ENCODE data around the gene CLEC3B.
"Not testable (repeated sequence)": the region's sequence is repeated elsewhere in the genome, so short reads cannot be mapped to it uniquely, and the experiment has no call there.

Gene CLEC3B

DNA sequence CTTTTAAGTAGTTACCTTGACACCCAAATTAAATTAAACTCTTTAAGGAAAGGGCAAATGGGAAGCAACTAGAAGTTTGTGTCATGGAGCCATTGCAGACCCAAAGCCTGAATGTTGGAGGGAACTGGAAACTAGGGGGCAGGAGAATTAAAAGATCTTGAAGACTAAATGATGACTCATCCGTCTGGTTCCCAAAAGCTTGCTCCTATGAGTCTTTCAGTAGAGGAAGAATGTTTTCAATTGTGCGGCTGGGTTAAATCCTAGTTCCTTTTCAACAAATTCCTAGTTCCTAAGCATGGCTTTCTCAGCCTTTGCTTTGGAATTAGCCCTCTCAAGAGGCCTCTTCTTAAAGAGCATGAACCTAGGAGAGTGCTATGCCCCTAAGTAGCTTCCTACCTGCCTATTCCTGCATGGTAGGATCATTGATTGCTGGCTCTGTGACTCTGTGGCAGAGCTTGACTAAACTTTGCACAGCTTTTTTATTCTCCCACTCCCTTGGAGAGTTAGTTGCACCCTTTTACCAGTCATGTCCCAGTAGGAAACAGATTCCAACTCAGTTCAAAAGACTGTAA lies 17.7 kb downstream of the CLEC3B start:
- no peak overlapping the region for H3K4me3 ChIP-seq (ENCODE audit: low read depth, low read length)
- TF ChIP-seq, protein P1, sequence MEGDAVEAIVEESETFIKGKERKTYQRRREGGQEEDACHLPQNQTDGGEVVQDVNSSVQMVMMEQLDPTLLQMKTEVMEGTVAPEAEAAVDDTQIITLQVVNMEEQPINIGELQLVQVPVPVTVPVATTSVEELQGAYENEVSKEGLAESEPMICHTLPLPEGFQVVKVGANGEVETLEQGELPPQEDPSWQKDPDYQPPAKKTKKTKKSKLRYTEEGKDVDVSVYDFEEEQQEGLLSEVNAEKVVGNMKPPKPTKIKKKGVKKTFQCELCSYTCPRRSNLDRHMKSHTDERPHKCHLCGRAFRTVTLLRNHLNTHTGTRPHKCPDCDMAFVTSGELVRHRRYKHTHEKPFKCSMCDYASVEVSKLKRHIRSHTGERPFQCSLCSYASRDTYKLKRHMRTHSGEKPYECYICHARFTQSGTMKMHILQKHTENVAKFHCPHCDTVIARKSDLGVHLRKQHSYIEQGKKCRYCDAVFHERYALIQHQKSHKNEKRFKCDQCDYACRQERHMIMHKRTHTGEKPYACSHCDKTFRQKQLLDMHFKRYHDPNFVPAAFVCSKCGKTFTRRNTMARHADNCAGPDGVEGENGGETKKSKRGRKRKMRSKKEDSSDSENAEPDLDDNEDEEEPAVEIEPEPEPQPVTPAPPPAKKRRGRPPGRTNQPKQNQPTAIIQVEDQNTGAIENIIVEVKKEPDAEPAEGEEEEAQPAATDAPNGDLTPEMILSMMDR (IDR thresholded peaks at IDR 0.05; ENCODE audit: borderline replicate concordance, insufficient read depth, low read depth, low read length) = no peak

DNA sequence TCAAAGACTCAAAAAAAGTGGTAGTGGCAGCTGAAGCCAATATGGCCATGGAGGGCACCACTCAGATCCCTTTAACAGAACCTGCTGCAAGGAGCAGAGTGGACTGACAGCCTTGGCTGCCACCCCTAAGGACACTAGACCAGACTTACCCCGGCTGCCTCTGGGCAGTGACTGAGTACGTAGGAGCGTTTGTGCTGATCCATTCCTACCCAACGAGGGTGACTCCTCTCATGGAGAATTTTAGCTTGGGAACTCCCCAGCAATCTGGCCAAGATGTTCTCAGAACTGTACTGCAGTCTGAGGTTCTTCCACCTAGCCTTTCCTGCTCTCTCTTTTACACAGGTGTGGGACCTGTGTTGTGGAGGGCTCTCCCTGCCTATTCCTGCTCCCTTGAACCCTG lies 22.1 kb downstream of the CLEC3B start:
- TF ChIP-seq, protein P1 (IDR thresholded peaks at IDR 0.05; ENCODE audit: borderline replicate concordance, insufficient read depth, low read depth, low read length) = no peak

DNA sequence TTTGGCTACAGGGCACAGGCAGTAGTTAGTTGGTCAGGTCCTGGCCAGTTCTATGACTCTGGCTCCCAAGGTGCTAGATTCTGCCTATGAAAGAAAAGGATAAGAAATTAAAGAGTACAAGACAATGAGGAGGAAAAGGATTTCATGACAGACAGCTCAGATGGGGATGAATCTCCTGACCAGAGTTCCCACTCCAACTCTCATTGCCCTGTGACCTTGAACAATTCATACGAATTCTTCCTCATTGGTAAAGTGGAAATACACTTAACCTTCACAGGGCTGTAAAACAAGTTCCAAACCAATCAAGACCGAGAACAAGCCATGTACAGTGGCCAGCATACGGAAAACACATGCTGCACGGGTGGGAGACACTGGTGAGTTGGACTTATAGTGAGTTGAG lies 23.7 kb downstream of the CLEC3B start:
- TF ChIP-seq, protein P1 (IDR thresholded peaks at IDR 0.05; ENCODE audit: borderline replicate concordance, insufficient read depth, low read depth, low read length) = no peak
- no peak overlapping the region for H3K4me3 ChIP-seq (ENCODE audit: low read depth, low read length)

More for the DNA sequence above, 22.1 kb downstream of the CLEC3B start:
- no peak overlapping the region for H3K4me3 ChIP-seq (ENCODE audit: low read depth, low read length)

DNA sequence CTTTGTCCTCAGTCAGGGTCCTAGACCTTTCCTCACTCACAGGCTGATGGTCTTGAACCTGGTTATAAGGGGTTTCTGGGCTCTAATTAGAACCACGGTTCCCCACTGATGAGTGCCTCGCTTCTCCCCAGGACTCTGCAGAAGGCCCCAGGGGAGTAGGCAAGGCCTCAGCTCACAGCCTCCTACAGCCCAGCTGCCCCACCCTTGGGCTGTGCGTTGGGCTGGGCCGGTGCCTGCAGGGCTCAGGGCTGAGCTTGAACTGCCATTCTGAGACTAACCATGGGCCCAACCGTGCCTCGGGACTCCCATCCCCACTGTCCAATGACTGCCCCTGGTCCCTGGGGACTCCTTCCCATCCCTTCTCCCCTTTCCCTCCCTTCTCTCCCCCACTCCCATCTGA lies 25.6 kb downstream of the CLEC3B start:
- H3K4me3 ChIP-seq (ENCODE audit: low read depth, low read length) = no peak overlapping the region
- TF ChIP-seq, protein P1 (IDR thresholded peaks at IDR 0.05; ENCODE audit: borderline replicate concordance, insufficient read depth, low read depth, low read length) = no peak

DNA sequence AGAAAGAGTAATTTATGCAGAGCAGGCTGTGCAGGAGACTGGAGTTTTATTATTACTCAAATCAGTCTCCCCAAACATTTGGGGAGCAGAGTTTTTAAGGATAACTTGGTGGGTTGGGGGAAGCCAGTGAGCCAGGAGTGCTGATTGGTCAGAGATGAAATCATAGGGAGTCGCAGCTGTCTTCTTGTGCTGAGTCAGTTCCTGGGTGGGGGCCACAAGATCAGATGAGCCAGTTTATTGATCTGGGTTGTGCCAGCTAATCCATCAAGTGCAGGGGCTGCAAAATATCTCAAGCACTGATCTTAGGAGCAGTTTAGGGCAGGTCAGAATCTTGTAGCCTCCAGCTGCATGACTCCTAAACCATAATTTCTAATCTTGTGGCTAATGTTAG lies 27.7 kb downstream of the CLEC3B start:
- H3K4me3 ChIP-seq (ENCODE audit: low read depth, low read length) = not testable (repeated sequence)

DNA sequence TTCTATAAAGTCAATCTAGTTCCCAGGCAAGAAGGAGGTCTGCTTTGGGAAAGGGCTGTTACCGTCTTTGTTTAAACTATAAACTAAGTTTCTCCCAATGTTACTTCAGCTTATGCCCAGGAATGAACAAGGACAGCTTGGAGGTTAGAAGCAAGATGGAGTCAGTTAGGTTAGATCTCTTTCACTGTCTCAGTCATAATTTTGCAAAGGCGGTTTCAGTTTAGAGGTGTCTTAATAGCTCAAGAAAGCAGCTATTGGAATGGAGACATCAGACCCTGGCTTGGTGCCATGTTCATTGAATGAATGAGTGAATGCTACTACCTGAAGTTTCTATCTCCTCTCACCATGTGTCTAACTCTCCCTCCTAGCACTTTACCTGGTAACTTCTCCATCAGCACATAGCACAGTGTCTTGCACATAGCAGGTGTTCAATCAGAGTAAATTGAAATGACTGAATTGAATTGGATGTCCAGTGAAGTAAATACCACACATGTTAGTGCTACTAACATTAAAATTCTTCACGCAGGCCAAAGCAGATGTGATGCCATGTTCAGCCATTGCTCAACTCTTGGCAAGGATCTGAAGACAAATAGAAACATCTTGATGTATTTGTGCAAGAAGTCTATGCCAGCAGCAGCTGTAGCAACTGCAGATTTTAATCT lies 28.2 kb downstream of the CLEC3B start:
- no peak overlapping the region for H3K4me3 ChIP-seq (ENCODE audit: low read depth, low read length)

DNA sequence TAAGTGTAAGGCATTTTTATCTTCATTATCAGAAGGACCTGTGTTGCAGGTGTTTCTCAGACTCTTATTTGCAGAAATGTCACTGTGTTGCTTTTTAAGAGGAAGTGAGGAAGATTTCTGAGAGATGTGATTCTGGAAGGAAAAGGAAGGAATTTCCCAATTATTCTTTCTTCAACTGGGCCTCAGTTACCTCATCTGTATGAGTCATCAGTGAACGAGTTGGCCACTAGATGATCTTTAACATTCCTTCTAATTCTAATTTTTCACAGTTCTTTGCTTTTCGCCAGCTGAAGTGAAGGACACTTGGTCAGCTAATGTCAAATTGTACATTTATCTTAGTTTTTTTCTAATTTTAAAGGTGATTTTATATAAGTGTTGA lies 28.9 kb downstream of the CLEC3B start:
- H3K4me3 ChIP-seq (ENCODE audit: low read depth, low read length) = no peak overlapping the region
- TF ChIP-seq, protein P1 (IDR thresholded peaks at IDR 0.05; ENCODE audit: borderline replicate concordance, insufficient read depth, low read depth, low read length) = no peak

More for the DNA sequence above, 28.2 kb downstream of the CLEC3B start:
- TF ChIP-seq, protein P1 (IDR thresholded peaks at IDR 0.05; ENCODE audit: borderline replicate concordance, insufficient read depth, low read depth, low read length) = no peak
